ENCODE measurements around the gene CIAO3.

- TF ChIP-seq CTCF (IDR thresholded peaks at IDR 0.05) (no peak), POLR2A (IDR thresholded peaks at IDR 0.05) (no peak)
These were observed 1.3 kb upstream of the CIAO3 start for GRCh38 chr16:741986-742629.
